ES-I3 (cell line): Measurements from ENCODE around the gene BAK1.

Experiments used
- H3K36me3 ChIP-seq: 2 replicates; pipeline ENCODE4 v1.6.1; 2013; ENCODE audit warnings: mild to moderate bottlenecking, low read length, control low read depth, moderate library complexity; ENCODE audit not compliant: insufficient read depth
- H3K4me1 ChIP-seq: 2 replicates; pipeline ENCODE4 v1.6.1; 2013; ENCODE audit warnings: mild to moderate bottlenecking, control low read depth, low read length; ENCODE audit not compliant: insufficient read depth
- H3K9ac ChIP-seq: 2 replicates; pipeline ENCODE4 v1.6.1; 2013; ENCODE audit warnings: low read depth, mild to moderate bottlenecking, low read length, moderate library complexity
- H3K9me3 ChIP-seq: 2 replicates; pipeline ENCODE4 v1.6.1; 2013; ENCODE audit warnings: mild to moderate bottlenecking, low read length, moderate library complexity; ENCODE audit not compliant: control insufficient read depth, insufficient read depth

The BAK1 gene

GRCh38 chr6:33585403-33586107 is 5.5 kb upstream of the BAK1 start:
- no peaks in the 10 kb centered on the region for H3K36me3 ChIP-seq
- no peaks in the 10 kb centered on the region for H3K9me3 ChIP-seq
- H3K9ac ChIP-seq = no peak overlapping the region
- H3K4me1 ChIP-seq = peaks cover 18% of the 10 kb centered on the region; the same call in 1 of the 2 replicates

- H3K4me1 ChIP-seq = peaks cover 15% of the 10 kb centered on the region; the same call in 1 of the 2 replicates
- no peaks in the 10 kb centered on the region for H3K36me3 ChIP-seq
- no peak overlapping the region for H3K9ac ChIP-seq
- H3K9me3 ChIP-seq = no peaks in the 10 kb centered on the region
Measured at GRCh38 chr6:33584700-33585402, 4.8 kb upstream of the BAK1 start.

- H3K9me3 ChIP-seq = no peaks in the 10 kb centered on the region
- H3K4me1 ChIP-seq = peaks cover 8% of the 10 kb centered on the region; the same call in 1 of the 2 replicates
- no peaks in the 10 kb centered on the region for H3K36me3 ChIP-seq
- no peak overlapping the region for H3K9ac ChIP-seq
Measured at GRCh38 chr6:33583591-33584155, 3.6 kb upstream of the BAK1 start.

GRCh38 chr6:33581186-33581585 is 1.1 kb upstream of the BAK1 start:
- no peak overlapping the region for H3K9ac ChIP-seq
- peaks cover 8% of the 10 kb centered on the region; the same call in 1 of the 2 replicates for H3K4me1 ChIP-seq
- H3K36me3 ChIP-seq = 0 out of 2 replicates have a peak, but pooled peaks cover 3% of the 10 kb centered on the region
- H3K9me3 ChIP-seq = no peaks in the 10 kb centered on the region

- Histone ChIP-seq H3K4me1 (peaks cover 5% of the 10 kb centered on the region; the same call in 1 of the 2 replicates), H3K9me3 (no peaks in the 10 kb centered on the region), H3K36me3 (peaks cover 19% of the 10 kb centered on the region), H3K9ac (no peak overlapping the region; the same call in 1 of the 2 replicates)
Measured at GRCh38 chr6:33578588-33579011, 1.5 kb downstream of the BAK1 start.

- peaks cover under 1% of the 10 kb centered on the region; the same call in 1 of the 2 replicates for H3K4me1 ChIP-seq
- H3K9ac ChIP-seq = no peak overlapping the region
- peaks cover 19% of the 10 kb centered on the region for H3K36me3 ChIP-seq
- H3K9me3 ChIP-seq = no peaks in the 10 kb centered on the region
Measured at GRCh38 chr6:33578164-33578563, 1.9 kb downstream of the BAK1 start.

- Histone ChIP-seq H3K36me3 (peaks cover 19% of the 10 kb centered on the region), H3K9me3 (no peaks in the 10 kb centered on the region), H3K9ac (no peak overlapping the region), H3K4me1 (no peaks in the 10 kb centered on the region)
Measured at GRCh38 chr6:33577718-33578117, 2.4 kb downstream of the BAK1 start.

- no peak overlapping the region for H3K9ac ChIP-seq
- peaks cover 19% of the 10 kb centered on the region for H3K36me3 ChIP-seq
- no peaks in the 10 kb centered on the region for H3K9me3 ChIP-seq
- H3K4me1 ChIP-seq = no peaks in the 10 kb centered on the region
Measured at GRCh38 chr6:33577106-33577535, 3.0 kb downstream of the BAK1 start.

GRCh38 chr6:33576668-33577067 is 3.4 kb downstream of the BAK1 start:
- no peak overlapping the region for H3K9ac ChIP-seq

GRCh38 chr6:33575211-33575610 is 4.9 kb downstream of the BAK1 start:
- peaks cover 19% of the 10 kb centered on the region for H3K36me3 ChIP-seq
- no peaks in the 10 kb centered on the region for H3K9me3 ChIP-seq
- H3K4me1 ChIP-seq = no peaks in the 10 kb centered on the region
- no peak overlapping the region for H3K9ac ChIP-seq

More at GRCh38 chr6:33576668-33577067, 3.4 kb downstream of the BAK1 start:
- H3K9me3 ChIP-seq = no peaks in the 10 kb centered on the region
- peaks cover 19% of the 10 kb centered on the region for H3K36me3 ChIP-seq
- H3K4me1 ChIP-seq = no peaks in the 10 kb centered on the region

GRCh38 chr6:33571637-33572316 is 8.3 kb downstream of the BAK1 start:
- Histone ChIP-seq H3K9me3 (no peaks in the 10 kb centered on the region), H3K4me1 (no peaks in the 10 kb centered on the region), H3K9ac (peak overlapping the region; percentile 55), H3K36me3 (peaks cover 19% of the 10 kb centered on the region)

- Histone ChIP-seq H3K9me3 (no peaks in the 10 kb centered on the region), H3K36me3 (peaks cover 16% of the 10 kb centered on the region), H3K4me1 (no peaks in the 10 kb centered on the region), H3K9ac (peak overlapping the region; percentile 55)
Measured at GRCh38 chr6:33570806-33571636, 9.1 kb downstream of the BAK1 start.

GRCh38 chr6:33568826-33569570 is 11.1 kb downstream of the BAK1 start:
- H3K4me1 ChIP-seq = no peaks in the 10 kb centered on the region
- peaks cover 2% of the 10 kb centered on the region for H3K36me3 ChIP-seq
- H3K9ac ChIP-seq = no peak overlapping the region
- H3K9me3 ChIP-seq = no peaks in the 10 kb centered on the region
